Naive thymus-derived CD8-positive, alpha-beta T cell (primary cell): ENCODE measurements around the gene CELF1. TPM values are rescaled to one million over a fixed set of nuclear protein-coding genes. Genes with fewer than 3 reads are reported as not detected.

Experiments used
- ATAC-seq, 2 donors: fragments of 150-1000 bp; cut with Tn5 transposase in 1 of 2; sonication (Bioruptor Pico), chemical (Tn5 transposase) in 1 of 2; 1 replicate in 1 of 2; 2 replicates in 1 of 2; pipeline ENCODE4 v1.10.0; 2021; ENCODE audit warnings: mild to moderate bottlenecking in 2 of 2, moderate library complexity in 2 of 2
- POLR2A ChIA-PET: fragments of 350-600 bp; sonication (Branson Sonifier 250); formaldehyde crosslinking; loops from one replicate; lab custom pipeline; 2021; ENCODE audit warnings: antibody characterized with exemption; lab: Charles Lee
- DNase-seq, 10 donors: peaks; one replicate each; pipeline versions ENCODE4 v3.0.0 to v3.0.0-alpha.2; 2020 to 2022
- H3K27ac Mint-ChIP-seq, 10 donors: one replicate each; pipeline ENCODE4 v1.8.0; 2020 to 2022; ENCODE audit warnings: mild to moderate bottlenecking in 10 of 10, mixed read lengths in 10 of 10, moderate library complexity in 4 of 10, inconsistent platforms in 1 of 10
- H3K27me3 Mint-ChIP-seq, 5 donors: one replicate each; pipeline ENCODE4 v1.8.0; 2021 to 2022; ENCODE audit warnings: mixed read lengths in 5 of 5
- H3K36me3 Mint-ChIP-seq, 3 donors: one replicate each; pipeline ENCODE4 v1.8.0; 2020 to 2022; ENCODE audit warnings: mixed read lengths in 3 of 3, mild to moderate bottlenecking in 2 of 3, inconsistent platforms in 1 of 3
- H3K4me1 Mint-ChIP-seq, 4 donors: one replicate each; pipeline ENCODE4 v1.8.0; 2021 to 2022; ENCODE audit warnings: mixed read lengths in 4 of 4
- H3K4me3 Mint-ChIP-seq, 10 donors: one replicate each; pipeline ENCODE4 v1.8.0; 2020 to 2022; ENCODE audit warnings: mild to moderate bottlenecking in 10 of 10, mixed read lengths in 10 of 10, moderate library complexity in 6 of 10, inconsistent platforms in 1 of 10
- H3K9me3 Mint-ChIP-seq, 9 donors: one replicate each; pipeline ENCODE4 v1.8.0; 2020 to 2022; ENCODE audit warnings: mixed read lengths in 9 of 9, mild to moderate bottlenecking in 3 of 9, inconsistent platforms in 1 of 9, moderate library complexity in 1 of 9
- polyA plus RNA-seq, 3 donors: library from polyadenylated mRNA; unstranded; fragments of 300-500 nt; fragmentation: Illumina TruSeq; gene quantifications; one replicate each; pipeline ENCODE4 v1.2.3, GENCODE V29; 2021
- total RNA-seq, 8 experiments: library from RNA in 2 of 8; stranded (reverse) in 2 of 8; gene quantifications; one replicate each; pipeline ENCODE4 v1.2.3 and lab custom pipeline; 2021 to 2026

Gene CELF1
- total and polyA plus RNA-seq, 5 experiments from 2014 or later, result 45.3 to 138 (median 79.3) TPM

DNA sequence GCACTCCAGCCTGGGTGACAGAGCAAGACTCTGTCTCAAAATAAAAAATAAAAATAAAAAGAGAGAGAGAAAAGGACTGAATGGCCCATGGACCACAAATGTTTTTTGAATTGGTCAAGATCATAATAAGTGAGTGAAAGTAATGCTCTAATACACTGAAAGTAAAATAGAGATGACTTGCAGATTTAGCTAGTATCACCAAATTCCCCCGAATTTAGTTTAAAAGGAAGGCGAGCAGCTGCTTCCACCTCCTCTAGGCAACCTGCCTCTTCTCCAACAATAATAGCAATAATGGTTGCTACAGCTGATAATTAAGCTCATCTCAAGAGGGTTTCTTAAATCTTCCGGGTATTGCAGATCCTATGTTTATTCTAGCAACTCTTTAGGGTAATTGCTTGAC, 36.8 kb downstream of the CELF1 start:
- Mint-ChIP-seq H3K36me3 (peaks cover 0 to 35% (median 2%) of the 10 kb centered on the region in 3 donors), H3K27me3 (no peaks in the 10 kb centered on the region), H3K4me1 (peaks cover 28 to 90% (median 70%) of the 10 kb centered on the region in 4 donors), H3K27ac (peak overlapping the region in 4 of 10 donors; percentile 2 to 76 (median 31)), H3K9me3 (no peaks in the 10 kb centered on the region), H3K4me3 (peak overlapping the region in 2 of 10 donors; percentile 9 to 14)
- no peak for DNase-seq
- no peak for ATAC-seq
- POLR2A ChIA-PET, result interaction anchor here (0.6 kb wide), 1 partner anchor 34 kb away, joined by 3 read pairs; no protein-coding TSS in a partner anchor

DNA sequence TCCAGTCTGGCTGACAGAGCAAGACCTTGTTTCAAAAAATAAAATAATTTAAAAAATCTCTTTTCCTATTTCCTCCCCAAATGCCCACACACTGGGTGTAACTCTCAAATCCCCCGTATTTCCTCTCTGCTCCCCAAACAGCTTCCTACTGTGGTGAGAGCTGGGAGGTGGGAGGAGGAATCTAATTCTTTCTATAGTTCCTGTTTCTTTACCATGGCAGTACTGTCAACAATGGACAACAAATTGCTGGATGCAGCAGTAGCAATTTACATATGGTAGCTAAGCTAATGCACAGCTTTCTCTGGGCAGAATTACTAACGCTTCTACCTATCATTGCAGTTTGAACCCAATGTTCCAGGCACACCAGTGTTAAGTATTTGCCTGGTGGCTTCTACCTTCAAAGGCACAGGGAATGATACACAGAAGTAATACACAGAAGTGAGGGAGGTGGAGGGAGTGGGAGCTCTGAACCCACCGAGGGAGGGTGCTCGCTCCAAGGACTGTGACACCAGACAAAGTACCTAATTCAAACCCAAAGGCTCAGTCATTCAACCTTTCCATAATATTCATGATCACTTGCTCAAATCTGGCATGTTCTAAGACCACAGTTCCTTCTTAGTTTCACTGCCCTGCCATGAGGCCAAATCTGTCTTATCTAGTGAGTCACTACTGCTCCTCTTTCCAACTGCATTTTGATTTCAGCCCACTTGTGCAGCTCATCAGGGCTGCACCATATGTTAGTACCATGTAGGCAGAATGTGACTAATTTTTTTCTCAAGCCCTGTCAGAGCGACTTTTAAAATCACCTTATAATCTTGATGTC, 37.9 kb downstream of the CELF1 start:
- H3K4me3 Mint-ChIP-seq, result peak overlapping the region in 9 of 10 donors; percentile 24 to 71 (median 42)
- POLR2A ChIA-PET, result interaction anchor here (1.3 kb wide), 1 partner anchor 10 kb away, joined by 3 read pairs; no protein-coding TSS in a partner anchor
- peaks cover 24 to 94% (median 69%) of the 10 kb centered on the region in 4 donors for H3K4me1 Mint-ChIP-seq

GRCh38 chr11:47512701-47513100, 40.2 kb downstream of the CELF1 start:
- DNase-seq (no peak), ATAC-seq (no peak)
- POLR2A ChIA-PET, result interaction anchor here (1.0 kb wide), 1 partner anchor 9 kb away, joined by 4 read pairs; no protein-coding TSS in a partner anchor
- Mint-ChIP-seq H3K27me3 (no peaks in the 10 kb centered on the region), H3K4me1 (peaks cover 27 to 95% (median 71%) of the 10 kb centered on the region in 4 donors), H3K36me3 (peaks cover 0 to 26% (median 0%) of the 10 kb centered on the region in 3 donors), H3K4me3 (peak overlapping the region in 1 of 10 donors; percentile 11), H3K27ac (peak overlapping the region in 7 of 10 donors; percentile 18 to 87 (median 22)), H3K9me3 (no peaks in the 10 kb centered on the region)

More for the DNA sequence above, 37.9 kb downstream of the CELF1 start:
- Mint-ChIP-seq H3K27ac (peak overlapping the region; percentile 2 to 91 (median 84)), H3K27me3 (no peaks in the 10 kb centered on the region), H3K9me3 (no peaks in the 10 kb centered on the region), H3K36me3 (peaks cover 0 to 30% (median 2%) of the 10 kb centered on the region in 3 donors)
- ATAC-seq (peak in 1 of 2 donors; percentile 29), DNase-seq (no peak)

DNA sequence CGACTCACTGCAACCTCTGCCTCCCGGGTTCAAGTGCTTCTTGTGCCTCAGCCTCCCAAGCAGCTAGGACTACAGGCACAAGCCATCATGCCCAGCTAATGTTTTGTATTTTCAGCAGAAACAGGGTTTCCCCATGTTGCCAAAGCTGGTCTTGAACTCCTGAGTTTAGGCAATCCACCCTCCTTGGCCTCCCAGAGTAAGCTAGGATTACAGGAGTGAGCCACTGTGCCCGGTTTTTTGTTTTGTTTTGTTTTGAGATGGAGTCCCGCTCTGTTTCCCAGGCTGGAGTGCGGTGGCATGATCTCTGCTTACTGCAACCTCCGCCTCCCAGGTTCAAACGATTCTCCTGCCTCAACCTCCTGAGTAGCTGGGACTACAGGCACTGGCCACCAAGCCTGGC, 41.0 kb downstream of the CELF1 start:
- POLR2A ChIA-PET, result no interaction called here
- no peak for DNase-seq
- Mint-ChIP-seq H3K27ac (peak overlapping the region in 5 of 10 donors; percentile 4 to 87 (median 62)), H3K27me3 (no peaks in the 10 kb centered on the region), H3K36me3 (peaks cover 0 to 23% (median 0%) of the 10 kb centered on the region in 3 donors), H3K4me3 (no peak overlapping the region), H3K4me1 (peaks cover 32 to 95% (median 73%) of the 10 kb centered on the region in 4 donors), H3K9me3 (no peaks in the 10 kb centered on the region)
- ATAC-seq, result no peak

GRCh38 chr11:47510209-47510608, 42.7 kb downstream of the CELF1 start:
- no peak for ATAC-seq
- Mint-ChIP-seq H3K36me3 (peaks cover 0 to 36% (median 2%) of the 10 kb centered on the region in 3 donors), H3K27ac (peak overlapping the region in 5 of 10 donors; percentile 34 to 87 (median 45)), H3K4me1 (peaks cover 35 to 92% (median 70%) of the 10 kb centered on the region in 4 donors), H3K9me3 (no peaks in the 10 kb centered on the region), H3K4me3 (no peak overlapping the region), H3K27me3 (no peaks in the 10 kb centered on the region)
- POLR2A ChIA-PET, result no interaction called here
- no peak for DNase-seq

GRCh38 chr11:47509077-47509536, 43.8 kb downstream of the CELF1 start:
- ATAC-seq (peak in 1 of 2 donors; percentile 57), DNase-seq (no peak)
- Mint-ChIP-seq H3K27ac (peak overlapping the region; percentile 40 to 87 (median 67)), H3K36me3 (peaks cover 0 to 38% (median 2%) of the 10 kb centered on the region in 3 donors), H3K4me1 (peaks cover 29 to 86% (median 66%) of the 10 kb centered on the region in 4 donors), H3K4me3 (peak overlapping the region in 7 of 10 donors; percentile 11 to 50 (median 23)), H3K9me3 (no peaks in the 10 kb centered on the region), H3K27me3 (no peaks in the 10 kb centered on the region)
- POLR2A ChIA-PET, result interaction anchor here (1.2 kb wide), 1 partner anchor 61 kb away, joined by 4 read pairs; no protein-coding TSS in a partner anchor

DNA sequence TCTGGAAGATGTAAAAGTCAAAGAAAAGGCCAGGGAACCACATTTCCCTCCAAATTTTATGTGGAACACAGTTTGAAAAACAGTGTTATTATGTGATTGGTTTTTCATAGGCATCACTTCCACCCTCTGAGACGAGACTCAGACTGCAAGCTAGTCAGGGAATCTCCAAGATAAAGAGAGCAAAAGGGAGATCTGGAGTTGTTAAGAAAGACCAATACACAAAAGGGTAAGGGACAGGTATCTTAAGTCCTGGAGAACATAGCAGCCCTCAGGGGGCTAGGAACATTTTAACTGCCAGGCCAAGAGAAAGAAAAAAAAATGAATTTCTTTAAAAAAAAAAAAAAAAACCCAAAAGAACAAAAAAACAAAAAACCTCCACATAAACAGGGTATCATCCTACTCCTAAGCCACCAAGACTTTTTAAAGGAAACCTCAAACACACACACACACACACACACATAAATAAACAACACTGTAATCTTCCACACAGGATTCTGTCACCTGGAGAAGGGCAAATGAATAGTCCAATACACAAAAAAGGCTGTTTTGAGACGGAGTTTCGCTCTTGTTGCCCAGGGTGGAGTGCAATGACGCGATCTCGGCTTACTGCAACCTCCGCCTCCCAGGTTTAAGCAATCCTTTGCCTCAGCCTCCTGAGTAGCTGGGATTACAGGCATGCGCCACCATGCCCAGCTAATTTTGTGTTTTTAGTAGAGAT, 44.5 kb downstream of the CELF1 start:
- peaks cover 34 to 87% (median 66%) of the 10 kb centered on the region in 4 donors for H3K4me1 Mint-ChIP-seq

DNA sequence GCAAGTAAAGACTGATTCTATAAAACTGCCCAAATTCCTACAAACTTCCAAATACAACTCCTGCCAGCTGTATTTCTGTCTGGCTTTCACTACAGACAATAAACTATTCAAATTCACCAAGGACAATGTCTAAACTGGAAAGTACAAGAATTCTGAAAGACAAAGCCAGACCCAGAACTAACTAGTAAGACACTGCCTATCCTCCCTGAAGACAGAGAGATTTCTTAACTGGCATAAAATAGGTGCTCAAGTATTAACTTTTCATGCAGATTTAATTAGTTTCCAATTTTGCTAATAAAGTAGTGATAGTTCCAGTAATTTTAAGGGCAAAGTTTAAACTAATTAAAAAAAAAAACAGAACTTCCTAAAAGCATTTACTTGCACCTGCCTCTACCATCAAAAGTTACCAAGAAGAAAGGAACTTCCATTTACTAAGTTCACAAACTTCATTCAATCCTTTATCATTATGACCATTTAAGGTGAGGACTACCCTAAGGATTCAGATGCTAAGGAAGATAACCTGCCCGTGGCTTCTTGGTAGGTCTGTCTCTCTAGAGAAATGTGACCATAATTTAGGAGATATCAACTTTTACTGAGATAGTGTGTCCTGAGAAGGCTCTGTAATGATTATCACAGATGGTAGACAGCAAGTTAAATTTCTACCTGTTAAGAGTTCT, 45.2 kb downstream of the CELF1 start:
- Mint-ChIP-seq H3K4me3 (peak overlapping the region in 8 of 10 donors; percentile 29 to 70 (median 57)), H3K27ac (peak overlapping the region; percentile 65 to 89 (median 80)), H3K27me3 (no peaks in the 10 kb centered on the region), H3K9me3 (no peaks in the 10 kb centered on the region), H3K4me1 (peaks cover 39 to 87% (median 70%) of the 10 kb centered on the region in 4 donors), H3K36me3 (peaks cover 0 to 46% (median 2%) of the 10 kb centered on the region in 3 donors)
- no peak for DNase-seq
- POLR2A ChIA-PET, result no interaction called here
- peak in 1 of 2 donors; percentile 13 for ATAC-seq

More for the DNA sequence above, 44.5 kb downstream of the CELF1 start:
- H3K36me3 Mint-ChIP-seq, result peaks cover 0 to 40% (median 2%) of the 10 kb centered on the region in 3 donors
- H3K27ac Mint-ChIP-seq, result peak overlapping the region; percentile 16 to 87 (median 54)
- ATAC-seq (no peak), DNase-seq (no peak)
- H3K9me3 Mint-ChIP-seq, result no peaks in the 10 kb centered on the region
- POLR2A ChIA-PET, result interaction anchor here (1.2 kb wide), 1 partner anchor 61 kb away, joined by 4 read pairs; no protein-coding TSS in a partner anchor
- H3K27me3 Mint-ChIP-seq, result no peaks in the 10 kb centered on the region
- H3K4me3 Mint-ChIP-seq, result peak overlapping the region in 9 of 10 donors; percentile 30 to 50 (median 45)

DNA sequence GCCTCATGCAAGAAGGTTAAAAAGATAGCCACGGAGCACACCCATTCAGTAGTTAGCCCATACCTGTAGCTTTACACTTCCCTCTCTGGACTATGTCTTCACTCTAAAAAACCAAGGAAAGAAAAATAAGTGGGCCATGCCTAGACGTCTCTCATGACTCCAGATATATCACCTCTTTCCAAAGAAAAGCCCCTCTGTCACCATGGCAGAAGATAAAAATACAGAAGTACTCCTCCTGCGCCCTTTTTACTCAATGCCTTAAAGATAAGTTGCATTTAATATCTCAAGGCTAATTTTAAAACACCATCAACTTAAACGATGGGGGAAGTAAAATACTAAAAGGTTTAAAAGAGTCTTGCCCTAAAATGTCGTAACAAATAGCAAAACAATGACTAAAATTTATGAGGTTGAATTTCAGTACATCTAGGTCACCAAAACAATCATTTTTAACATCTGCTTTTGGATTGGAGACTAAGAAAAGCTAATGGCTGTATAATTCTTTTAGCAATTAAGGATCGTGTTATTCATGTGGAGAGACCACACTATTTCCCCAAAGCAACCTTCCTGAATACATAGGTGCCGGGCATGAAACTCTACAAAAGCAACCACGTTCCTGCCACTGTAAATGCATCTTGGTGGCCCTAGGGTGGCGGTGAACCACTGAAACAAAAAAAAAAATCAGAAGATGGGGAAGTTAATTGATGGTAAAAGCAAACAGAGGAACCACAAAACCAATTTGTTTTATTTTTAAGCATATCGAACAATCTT, 46.0 kb downstream of the CELF1 start:
- Mint-ChIP-seq H3K27ac (peak overlapping the region; percentile 41 to 89 (median 76)), H3K27me3 (no peaks in the 10 kb centered on the region), H3K36me3 (peaks cover 0 to 50% (median 2%) of the 10 kb centered on the region in 3 donors), H3K4me3 (peak overlapping the region in 9 of 10 donors; percentile 16 to 70 (median 57)), H3K9me3 (no peaks in the 10 kb centered on the region), H3K4me1 (peaks cover 41 to 86% (median 74%) of the 10 kb centered on the region in 4 donors)
- peak; percentile 46 to 60 for ATAC-seq
- DNase-seq, result peak in 2 of 10 donors; percentile 14 to 25
- POLR2A ChIA-PET, result no interaction called here

- Mint-ChIP-seq H3K27me3 (no peaks in the 10 kb centered on the region), H3K4me3 (peak overlapping the region in 3 of 10 donors; percentile 7 to 70 (median 15)), H3K27ac (peak overlapping the region in 6 of 10 donors; percentile 31 to 89 (median 70)), H3K9me3 (no peaks in the 10 kb centered on the region), H3K36me3 (peaks cover 0 to 46% (median 2%) of the 10 kb centered on the region in 3 donors), H3K4me1 (peaks cover 40 to 84% (median 71%) of the 10 kb centered on the region in 4 donors)
- ATAC-seq (no peak), DNase-seq (no peak)
- POLR2A ChIA-PET, result no interaction called here
Observed at GRCh38 chr11:47506373-47506772, 46.6 kb downstream of the CELF1 start.

DNA sequence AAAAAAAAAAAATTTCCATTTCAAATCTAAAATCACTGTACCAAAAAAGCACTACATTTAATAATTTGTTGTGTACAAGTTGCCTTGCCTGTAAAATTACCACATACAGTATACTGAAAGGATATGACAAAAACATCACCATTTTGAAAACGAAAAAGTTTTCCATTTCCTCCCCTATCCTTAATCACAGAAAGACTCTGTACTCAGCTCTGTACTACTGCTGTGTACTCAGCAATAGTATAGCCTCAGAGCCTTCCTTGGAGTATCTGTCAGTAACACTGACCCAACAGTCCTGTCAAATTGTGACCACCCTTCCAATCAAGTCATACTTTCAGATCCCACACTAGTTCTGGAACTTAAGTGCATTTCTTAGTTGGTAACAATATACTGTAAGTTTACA, 48.0 kb downstream of the CELF1 start:
- no peaks in the 10 kb centered on the region for H3K27me3 Mint-ChIP-seq
- H3K4me1 Mint-ChIP-seq, result peaks cover 42 to 84% (median 76%) of the 10 kb centered on the region in 4 donors
- DNase-seq (no peak), ATAC-seq (no peak)
- no peaks in the 10 kb centered on the region for H3K9me3 Mint-ChIP-seq
- peak overlapping the region in 1 of 10 donors; percentile 36 for H3K4me3 Mint-ChIP-seq
- POLR2A ChIA-PET, result no interaction called here
- peak overlapping the region in 4 of 10 donors; percentile 32 to 72 (median 56) for H3K27ac Mint-ChIP-seq
- peaks cover 0 to 57% (median 2%) of the 10 kb centered on the region in 3 donors for H3K36me3 Mint-ChIP-seq
